Measurements from ENCODE around the gene ZNF615.

DNA sequence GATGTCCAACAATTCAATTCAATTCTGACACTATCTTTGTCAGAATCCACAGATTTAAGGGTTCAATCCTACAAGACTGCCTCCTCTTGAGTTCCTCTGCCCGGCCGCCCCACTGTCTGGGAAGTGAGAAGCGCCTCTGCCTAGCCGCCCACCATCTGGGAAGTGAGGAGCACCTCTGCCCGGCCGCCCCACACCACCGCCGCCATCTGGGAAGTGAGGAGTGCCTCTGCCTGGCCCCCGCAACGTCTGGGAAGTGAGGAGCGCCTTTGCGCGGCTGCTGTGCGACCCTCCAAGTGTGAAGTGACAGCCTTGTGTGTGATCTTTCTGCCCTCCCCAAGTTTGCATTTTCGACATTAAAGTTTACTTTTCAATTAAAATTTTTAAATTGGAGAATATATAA, 14.2 kb upstream of the ZNF615 start:
- TF ChIP-seq, protein P1, sequence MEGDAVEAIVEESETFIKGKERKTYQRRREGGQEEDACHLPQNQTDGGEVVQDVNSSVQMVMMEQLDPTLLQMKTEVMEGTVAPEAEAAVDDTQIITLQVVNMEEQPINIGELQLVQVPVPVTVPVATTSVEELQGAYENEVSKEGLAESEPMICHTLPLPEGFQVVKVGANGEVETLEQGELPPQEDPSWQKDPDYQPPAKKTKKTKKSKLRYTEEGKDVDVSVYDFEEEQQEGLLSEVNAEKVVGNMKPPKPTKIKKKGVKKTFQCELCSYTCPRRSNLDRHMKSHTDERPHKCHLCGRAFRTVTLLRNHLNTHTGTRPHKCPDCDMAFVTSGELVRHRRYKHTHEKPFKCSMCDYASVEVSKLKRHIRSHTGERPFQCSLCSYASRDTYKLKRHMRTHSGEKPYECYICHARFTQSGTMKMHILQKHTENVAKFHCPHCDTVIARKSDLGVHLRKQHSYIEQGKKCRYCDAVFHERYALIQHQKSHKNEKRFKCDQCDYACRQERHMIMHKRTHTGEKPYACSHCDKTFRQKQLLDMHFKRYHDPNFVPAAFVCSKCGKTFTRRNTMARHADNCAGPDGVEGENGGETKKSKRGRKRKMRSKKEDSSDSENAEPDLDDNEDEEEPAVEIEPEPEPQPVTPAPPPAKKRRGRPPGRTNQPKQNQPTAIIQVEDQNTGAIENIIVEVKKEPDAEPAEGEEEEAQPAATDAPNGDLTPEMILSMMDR (IDR thresholded peaks at IDR 0.05), result no peak
- no peak for TF ChIP-seq POLR2A (IDR thresholded peaks at IDR 0.05)
- TF ChIP-seq EP300 (IDR thresholded peaks at IDR 0.05), result no peak
